Gastrocnemius medialis (tissue), 4 donors: ENCODE measurements around the gene AFDN. TPM values are rescaled to one million over a fixed set of nuclear protein-coding genes. Genes with fewer than 3 reads are reported as not detected.

Experiments
- ATAC-seq, 2 donors: fragments of 150-250 bp; one replicate each; pipeline ENCODE4 v1.9.1; 2016
- DNase-seq, 2 donors: peaks; one replicate each; pipeline ENCODE4 v3.0.0-alpha.2; 2019
- H3K27ac ChIP-seq, 4 donors: fragments of 200-600 bp; sonication (generic); 1 replicate in 1 of 4; 2 replicates in 3 of 4; pipeline ENCODE4 v1.5.1; 2016 to 2018; ENCODE audit warnings: mild to moderate bottlenecking in 2 of 4, moderate library complexity in 1 of 4
- H3K27me3 ChIP-seq, 3 donors: fragments of 200-600 bp; sonication (generic) in 2 of 3; 1 replicate in 1 of 3; 2 replicates in 2 of 3; pipeline versions ENCODE4 v1.5.1 to v1.6.0; 2016 to 2019; ENCODE audit warnings: mild to moderate bottlenecking in 1 of 3, moderate library complexity in 1 of 3
- H3K36me3 ChIP-seq, 2 donors: fragments of 200-600 bp; sonication (generic) in 1 of 2; one replicate each; pipeline ENCODE4 v1.5.1; 2017 to 2018
- H3K4me1 ChIP-seq, 2 donors: fragments of 200-600 bp; sonication (generic) in 1 of 2; one replicate each; pipeline ENCODE4 v1.5.1; 2016 to 2017; ENCODE audit warnings: mild to moderate bottlenecking in 2 of 2
- H3K4me3 ChIP-seq, 4 donors: fragments of 200-600 bp; sonication (generic) in 3 of 4; 1 replicate in 1 of 4; 2 replicates in 3 of 4; pipeline ENCODE4 v1.5.1; 2016 to 2019; ENCODE audit warnings: mild to moderate bottlenecking in 2 of 4
- H3K9me3 ChIP-seq, 3 donors: fragments of 200-600 bp; sonication (generic) in 2 of 3; 1 replicate in 1 of 3; 2 replicates in 2 of 3; pipeline ENCODE4 v1.5.1; 2016 to 2019
- CTCF ChIP-seq, 5 experiments: fragments of 450-650 bp in 3 of 5; fragments of 200-600 bp in 2 of 5; sonication (generic) in 2 of 5; IDR thresholded peaks in 4 of 5; conservative IDR thresholded peaks in 1 of 5; 1 replicate in 4 of 5; 2 replicates in 1 of 5; pipeline ENCODE4 v1.5.1; 2016 to 2019; ENCODE audit warnings: antibody characterized with exemption in 5 of 5, mild to moderate bottlenecking in 3 of 5, moderate library complexity in 3 of 5
- POLR2A ChIP-seq, 2 donors: fragments of 450-650 bp; IDR thresholded peaks; one replicate each; pipeline ENCODE4 v1.6.1; 2017; ENCODE audit warnings: antibody characterized with exemption in 2 of 2, mild to moderate bottlenecking in 2 of 2, moderate library complexity in 2 of 2
- in situ Hi-C, 4 donors: fragments of 200-750 bp; cut with MboI; loops; one replicate each; pipeline versions ENCODE4 v1.15.0 to v1.8.0; 2017; ENCODE audit warnings: low sequenced_read_pairs in 4 of 4
- intact Hi-C: fragments of 100-400 bp; cut with DNase I; formaldehyde crosslinking; loops from one replicate; pipeline ENCODE4 v1.15.1; 2023; ENCODE audit warnings: low total_unique reads
- total RNA-seq, 4 donors: library from RNA; depleted of rRNA; stranded (reverse); fragments of >200 nt; gene quantifications; one replicate each; pipeline versions ENCODE4 v1.1.0 to v1.2.3, GENCODE V29; 2016

Gene AFDN
- total RNA-seq, 4 donors from 2014 or later: 22.2 to 66.0 (median 30.0) TPM

DNA sequence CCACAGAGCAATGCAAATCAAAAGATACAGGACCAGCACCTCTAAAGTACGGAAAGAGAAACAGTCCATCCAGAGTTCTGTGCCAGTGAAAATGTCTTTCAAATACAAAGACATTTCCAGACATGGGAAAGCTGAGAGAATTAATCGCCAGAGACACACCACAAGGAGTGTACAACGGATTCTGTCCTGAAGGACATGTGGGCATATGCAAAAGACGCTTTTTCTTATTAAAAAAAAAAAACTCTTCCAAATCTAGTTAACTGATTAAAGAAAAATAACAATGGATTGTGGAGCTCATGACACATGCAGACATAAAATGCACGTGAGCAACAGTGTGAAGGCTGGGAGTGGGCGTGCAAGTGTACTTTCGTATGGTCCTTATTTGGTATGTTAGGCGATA, 193.5 kb downstream of the AFDN start:
- no peak for ATAC-seq
- TF ChIP-seq CTCF (IDR thresholded peaks at IDR 0.05 in 4 of 5, conservative IDR thresholded peaks at IDR 0.05 in 1 of 5): no peak
- Histone ChIP-seq H3K27me3 (peaks cover 0 to 2% (median 0%) of the 10 kb centered on the region in 3 donors), H3K4me3 (no peak overlapping the region), H3K36me3 (no peaks in the 10 kb centered on the region), H3K27ac (no peak overlapping the region), H3K4me1 (no peaks in the 10 kb centered on the region), H3K9me3 (no peaks in the 10 kb centered on the region)
- intact Hi-C loops: no loop called here
- no peak for DNase-seq
- in situ Hi-C loops: no loop called here

DNA sequence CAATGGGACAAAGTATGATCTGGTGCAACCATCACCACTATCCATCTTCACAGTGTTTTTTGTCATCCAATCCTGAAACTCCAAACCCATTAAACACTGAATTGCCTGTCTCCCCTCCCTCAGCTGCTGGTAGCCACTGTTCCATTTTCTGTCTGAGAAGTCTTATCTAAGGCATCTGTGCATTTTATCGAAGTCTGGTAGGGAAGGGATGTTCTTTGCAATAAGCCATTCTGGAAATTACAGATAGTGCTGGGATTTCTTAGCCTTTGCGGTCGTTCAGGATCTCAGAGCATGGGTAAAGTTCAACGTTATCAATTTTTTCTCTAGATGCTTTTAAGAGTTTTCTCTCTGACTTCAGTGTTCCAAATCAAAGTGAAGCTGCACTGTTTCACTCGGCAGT, 194.9 kb downstream of the AFDN start:
- no peak for DNase-seq
- Histone ChIP-seq H3K27me3 (peaks cover 0 to under 1% (median 0%) of the 10 kb centered on the region in 3 donors), H3K27ac (no peak overlapping the region), H3K4me3 (no peak overlapping the region), H3K9me3 (no peaks in the 10 kb centered on the region), H3K36me3 (no peaks in the 10 kb centered on the region), H3K4me1 (no peaks in the 10 kb centered on the region)
- intact Hi-C loops: no loop called here
- in situ Hi-C loops: no loop called here
- TF ChIP-seq POLR2A (IDR thresholded peaks at IDR 0.05) (no peak), CTCF (IDR thresholded peaks at IDR 0.05 in 4 of 5, conservative IDR thresholded peaks at IDR 0.05 in 1 of 5) (no peak)
- ATAC-seq: no peak

Other genes starting within 250 kb of the AFDN start
- gene KIF25, start 170.8 kb downstream of the AFDN start, total RNA-seq: 1 to 10 TPM in 1 of 4 donors, under 1 TPM in 1, not detected in 2; 0.16 to 1.0 TPM